Islet precursor cell (in vitro differentiated cells): Measurements from ENCODE around the gene UBE2G1.
"Not testable (repeated sequence)": the region's sequence is repeated elsewhere in the genome, so short reads cannot be mapped to it uniquely, and the experiment has no call there.

ENCODE experiments used
- DNase-seq: peaks from one replicate; pipeline ENCODE4 v3.0.0-alpha.2; 2018

Gene UBE2G1

GRCh38 chr17:4375039-4375748 lies 8.7 kb upstream of the UBE2G1 start:
- DNase-seq: no peak

DNA sequence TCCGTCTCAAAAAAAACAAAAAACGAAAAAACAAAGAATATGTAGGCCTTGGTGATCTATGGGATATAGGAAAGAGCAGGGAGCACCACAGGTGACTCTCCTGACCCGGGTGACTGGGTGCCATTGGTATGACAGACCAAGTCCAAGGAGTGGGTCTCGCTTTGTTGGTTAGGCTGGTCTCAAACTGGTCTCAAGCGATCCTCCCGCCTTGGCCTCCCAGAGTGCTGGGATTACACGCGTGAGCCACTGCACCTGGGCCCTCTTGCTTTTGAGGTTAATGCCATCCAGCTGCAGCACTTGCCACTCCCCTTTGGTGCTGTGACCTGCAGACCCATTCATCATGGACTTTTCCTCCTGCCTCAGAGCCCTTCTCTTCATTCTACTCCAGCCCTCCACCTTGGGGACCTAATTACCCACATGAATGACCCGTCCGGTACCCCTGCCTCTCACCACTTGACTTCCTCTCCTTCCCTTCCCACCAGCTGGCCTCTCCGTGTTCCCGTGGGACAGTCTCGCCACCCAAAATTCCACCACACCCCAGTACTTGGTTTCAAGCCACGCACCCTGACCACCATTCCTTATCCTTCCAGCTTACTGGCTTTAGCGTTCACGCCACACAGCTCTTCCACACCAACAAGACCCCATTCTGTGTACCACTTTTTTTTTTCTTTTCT lies 3.2 kb upstream of the UBE2G1 start:
- DNase-seq: no peak

DNA sequence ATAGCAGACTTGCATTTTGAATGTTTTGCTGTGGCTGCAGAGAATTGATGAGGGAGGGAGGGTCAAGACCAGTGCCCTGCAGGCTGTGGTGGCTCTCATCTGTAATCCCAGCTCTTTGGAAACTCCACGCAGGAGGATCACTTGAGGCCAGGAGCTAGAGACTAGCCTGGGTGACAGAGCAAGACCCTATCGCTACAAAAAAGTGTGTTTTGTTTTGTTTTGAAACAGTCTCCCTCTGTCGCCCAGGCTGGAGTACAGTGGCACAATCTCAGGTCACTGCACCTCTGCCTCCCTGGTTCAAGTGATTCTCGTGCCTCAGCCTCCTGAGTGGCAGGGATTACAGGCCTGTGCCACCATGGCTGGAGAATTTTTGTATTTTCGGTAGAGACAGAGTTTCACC lies 1.9 kb upstream of the UBE2G1 start:
- DNase-seq: no peak

DNA sequence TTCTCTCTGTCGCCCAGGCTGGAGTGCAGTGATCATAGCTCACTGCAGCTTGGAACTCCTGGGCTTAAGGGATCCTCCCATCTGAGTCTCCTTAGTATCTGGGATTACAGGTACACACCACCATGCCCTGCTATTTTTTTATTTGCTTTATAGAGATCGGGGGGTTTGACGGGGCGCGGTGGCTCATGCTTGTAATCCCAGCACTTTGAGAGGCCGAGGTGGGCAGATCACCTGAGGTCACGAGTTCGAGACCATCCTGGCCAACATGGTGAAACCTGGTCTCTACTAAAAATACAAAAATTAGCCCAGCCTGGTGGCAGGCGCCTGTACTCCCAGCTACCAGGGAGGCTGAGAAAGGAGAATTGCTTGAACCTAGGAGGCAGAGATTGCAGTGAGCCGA lies 702 bp upstream of the UBE2G1 start:
- not testable (repeated sequence) for DNase-seq

- DNase-seq: peak; percentile 75
Observed at GRCh38 chr17:4365628-4366326, 698 bp downstream of the UBE2G1 start.

DNA sequence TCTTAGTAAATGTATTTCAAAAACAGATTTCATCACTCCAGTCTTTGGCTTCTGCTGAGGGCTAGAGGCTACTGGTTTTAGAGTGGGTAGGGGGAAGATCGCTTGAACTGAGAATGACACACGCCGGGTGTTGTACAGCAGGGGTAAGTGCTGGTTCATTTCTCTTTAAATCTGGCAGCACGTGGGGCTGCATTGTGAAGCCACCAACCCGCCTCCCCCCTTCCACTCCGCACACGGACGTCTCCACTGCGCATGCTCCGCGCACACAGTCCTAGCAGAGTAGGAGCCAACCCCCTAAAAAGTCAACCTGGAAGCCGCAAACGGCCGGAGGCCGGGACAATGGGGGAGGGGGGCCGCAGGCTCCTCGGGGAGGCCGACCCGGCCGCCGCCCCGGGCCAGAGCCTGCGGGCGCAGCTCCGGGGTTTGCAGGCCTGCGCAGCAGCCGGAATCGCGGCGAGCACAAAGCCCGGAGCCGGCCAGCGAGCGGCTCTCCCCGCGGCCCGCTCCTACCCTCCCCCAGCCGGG lies 1.3 kb downstream of the UBE2G1 start:
- DNase-seq: peak; percentile 97

- DNase-seq: no peak
Observed at GRCh38 chr17:4364622-4365041, 1.8 kb downstream of the UBE2G1 start.

DNA sequence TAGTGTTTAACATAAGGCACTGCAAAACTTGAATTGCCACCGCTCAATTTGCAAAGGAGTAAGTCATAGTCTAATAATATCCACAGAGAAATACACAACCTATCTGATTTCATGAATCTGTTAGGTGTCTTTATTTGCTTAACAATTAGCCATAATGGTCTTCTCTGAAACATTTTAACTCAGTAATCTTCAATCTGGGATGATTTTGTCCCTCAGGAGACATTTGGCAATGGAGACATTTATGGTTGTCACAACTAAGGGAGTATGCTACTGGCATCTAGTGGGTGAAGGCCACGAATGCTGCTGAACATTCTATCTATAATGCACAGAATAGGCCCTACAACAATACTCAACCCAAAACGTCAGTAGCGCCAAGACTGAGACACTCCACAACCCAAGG lies 4.3 kb downstream of the UBE2G1 start:
- DNase-seq: peak; percentile 17

DNA sequence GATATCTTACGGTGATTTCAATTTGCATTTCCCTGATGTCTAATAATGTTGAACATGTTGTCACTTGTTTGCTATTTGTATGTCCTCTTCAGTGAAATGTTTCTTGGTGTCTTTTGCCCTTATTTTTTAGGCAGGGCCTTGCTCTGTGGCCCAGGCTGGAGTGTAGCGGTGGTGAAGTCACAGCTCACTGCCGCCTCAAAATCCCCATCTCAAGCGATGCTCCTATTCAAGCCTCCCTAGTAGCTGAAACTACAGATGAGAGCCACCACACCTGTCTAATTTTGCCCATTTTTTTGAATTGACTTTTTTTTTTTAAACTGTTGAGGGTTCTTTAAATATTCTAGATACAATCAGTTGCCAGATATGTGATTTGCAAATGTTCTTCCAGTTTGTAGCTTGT lies 8.3 kb downstream of the UBE2G1 start:
- peak; percentile 37 for DNase-seq

- peak; percentile 29 for DNase-seq
Observed at GRCh38 chr17:4357671-4358070, 8.8 kb downstream of the UBE2G1 start.

- DNase-seq: peak; percentile 7
Observed at GRCh38 chr17:4357030-4357628, 9.3 kb downstream of the UBE2G1 start.

DNA sequence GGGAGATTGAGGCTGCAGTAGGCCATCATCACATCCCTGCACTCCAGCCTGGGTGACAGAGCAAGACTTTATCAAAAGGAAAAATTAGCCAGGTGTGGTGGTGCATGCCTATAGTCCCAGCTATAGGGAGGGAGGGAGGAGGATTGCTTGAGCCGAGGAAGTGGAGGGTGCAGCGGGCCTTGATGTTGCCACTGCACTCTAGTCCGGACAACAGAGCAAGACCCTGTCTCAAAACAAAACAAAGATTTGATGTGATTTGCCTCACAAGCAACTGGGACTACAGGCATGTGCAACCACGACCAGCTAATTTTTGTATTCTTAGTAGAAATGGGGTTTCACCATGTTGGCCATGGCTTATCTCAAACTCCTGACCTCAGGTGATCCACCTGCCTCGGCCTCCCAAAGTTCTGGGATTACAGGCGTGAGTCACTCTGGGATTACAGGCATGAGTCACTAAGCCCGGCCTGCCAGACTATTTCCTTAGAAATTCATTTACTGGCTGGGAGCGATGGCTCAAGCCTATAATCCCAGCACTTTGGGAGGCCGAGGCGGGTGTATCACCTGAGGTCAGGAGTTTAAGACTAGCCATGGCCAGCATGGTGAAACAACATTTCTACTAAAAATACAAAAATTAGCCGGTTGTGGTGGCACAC lies 11.5 kb downstream of the UBE2G1 start:
- DNase-seq: peak; percentile 68

DNA sequence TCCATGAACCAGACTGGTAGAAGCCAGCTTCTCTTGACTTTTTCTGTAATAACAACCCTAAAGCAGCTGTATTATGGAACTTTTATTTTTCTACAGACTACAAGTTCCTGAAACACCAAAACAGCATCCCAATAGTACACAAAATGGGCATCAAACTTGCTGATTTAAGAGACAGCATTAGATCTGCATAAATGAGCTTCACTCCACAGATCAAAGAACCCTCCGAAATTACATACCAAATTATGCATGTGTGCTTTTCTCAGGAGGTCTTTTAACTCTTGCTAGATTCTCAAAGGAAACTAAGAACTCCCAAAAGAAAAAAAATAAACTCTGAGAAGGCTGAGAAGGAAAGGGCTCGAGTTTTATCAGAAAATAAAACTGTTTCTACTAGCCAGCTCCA lies 12.3 kb downstream of the UBE2G1 start:
- DNase-seq: no peak

- not testable (repeated sequence) for DNase-seq
Observed at GRCh38 chr17:4350214-4350613, 16.3 kb downstream of the UBE2G1 start.

DNA sequence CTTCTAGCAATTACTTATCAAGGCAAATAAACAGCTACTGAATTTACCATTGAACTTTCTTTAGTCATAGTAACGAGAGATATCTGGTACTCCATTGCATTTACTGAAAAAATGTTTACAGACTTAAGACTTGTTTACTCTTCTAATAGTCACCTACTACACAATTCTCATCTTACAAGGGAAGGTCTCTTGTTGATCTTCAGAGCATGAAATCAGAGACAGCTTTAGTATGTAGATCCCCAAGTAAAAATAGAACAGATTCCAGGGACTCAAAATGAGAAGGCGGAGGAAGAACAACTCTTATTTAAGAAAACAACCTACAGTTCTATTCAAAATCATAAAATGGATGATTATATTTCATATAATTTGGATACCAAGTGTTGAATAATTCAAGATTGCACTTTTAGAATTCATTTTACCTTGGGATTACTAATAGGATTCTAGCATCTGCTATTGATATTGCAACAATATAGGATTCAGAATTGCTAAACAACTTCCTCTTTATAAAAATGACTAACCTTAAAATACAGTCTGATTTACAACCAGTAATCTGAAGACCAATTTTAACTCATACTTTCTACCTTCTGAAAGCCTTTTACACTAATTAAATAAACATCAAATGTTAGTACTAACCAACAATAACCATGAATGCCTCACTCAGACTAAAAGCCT lies 20.8 kb downstream of the UBE2G1 start:
- DNase-seq: no peak

- no peak for DNase-seq
Observed at GRCh38 chr17:4344926-4345325, 21.5 kb downstream of the UBE2G1 start.

- DNase-seq: no peak
Observed at GRCh38 chr17:4342535-4342934, 23.9 kb downstream of the UBE2G1 start.

DNA sequence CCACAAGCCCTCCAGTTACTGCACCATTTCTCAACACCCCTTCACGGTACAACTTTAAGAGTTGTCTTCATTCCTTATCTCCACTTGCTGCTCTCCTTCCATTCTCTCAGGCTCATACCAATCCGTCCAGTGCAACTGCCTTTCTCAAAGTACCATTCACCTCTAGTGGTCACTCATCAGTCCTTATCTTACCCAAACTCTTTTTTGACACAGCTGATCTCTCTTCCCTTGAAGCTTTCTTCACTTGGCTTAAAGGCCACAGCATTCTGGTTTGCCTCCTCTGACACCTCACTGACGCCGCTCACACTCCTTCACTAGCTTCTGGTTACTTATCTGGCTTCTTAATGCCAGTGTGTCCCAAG lies 24.9 kb downstream of the UBE2G1 start:
- peak; percentile 56 for DNase-seq

- no peak for DNase-seq
Observed at GRCh38 chr17:4340914-4341615, 25.4 kb downstream of the UBE2G1 start.

DNA sequence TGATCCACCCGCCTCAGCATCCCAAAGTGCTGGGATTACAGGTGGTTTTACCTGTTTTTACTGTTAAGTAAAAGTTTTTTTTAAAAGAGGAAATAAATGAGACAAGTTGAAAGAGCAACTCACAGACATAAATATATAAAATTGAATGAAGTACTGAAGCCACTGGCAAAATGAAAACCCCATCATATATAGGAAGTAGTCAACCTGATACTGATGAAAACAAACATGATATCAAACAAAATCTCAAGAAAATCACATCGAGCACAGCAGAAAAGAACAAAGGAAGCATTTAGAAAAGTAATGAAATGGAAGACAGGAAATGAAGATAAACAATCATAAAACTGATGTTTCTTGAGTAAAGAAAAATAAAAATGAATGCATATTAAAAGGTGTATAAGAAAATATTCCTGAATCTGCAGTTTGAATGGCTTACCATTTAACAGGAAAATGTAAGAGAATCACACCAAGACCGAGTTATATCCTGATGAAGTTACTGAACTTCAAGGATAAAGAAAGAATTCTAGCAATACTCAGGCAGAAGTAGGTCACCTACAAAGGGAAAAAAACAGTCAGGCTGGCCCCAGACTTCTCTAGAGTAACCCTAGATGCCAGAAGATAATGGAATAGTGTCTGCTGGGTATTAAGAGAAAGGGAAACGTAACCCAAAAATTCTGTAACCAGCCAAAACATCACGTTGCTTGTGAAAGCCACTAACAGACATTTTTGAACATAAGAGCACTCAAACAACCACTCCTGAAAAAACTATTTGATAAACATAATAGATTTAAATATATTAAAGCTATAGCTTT lies 31.5 kb downstream of the UBE2G1 start:
- DNase-seq: no peak

- no peak for DNase-seq
Observed at GRCh38 chr17:4334332-4334731, 32.1 kb downstream of the UBE2G1 start.
